NOMO-1 treated with DMSO at 0.1 percent for 48 hours (cell line): ENCODE results near the gene LCAT.
A peak's percentile ranks its signal among the peaks of the same experiment; 100 is the strongest.

Source experiments
- DNase-seq: peaks from one replicate; lab custom pipeline; 2025; ENCODE audit not compliant: unreplicated experiment; lab: John Stamatoyannopoulos, UW

The LCAT gene

GRCh38 chr16:67969254-67970039 lies 25.5 kb upstream of the LCAT start:
- peak; percentile 23 for DNase-seq

- DNase-seq = peak; percentile 75
Observed at GRCh38 chr16:67968400-67969253, 24.7 kb upstream of the LCAT start, which contains the start of gene SLC12A4. Gene SLC12A4 (minus strand): TSS chr16:67968637. CDS start chr16:67968553, 84 bp downstream.

DNA sequence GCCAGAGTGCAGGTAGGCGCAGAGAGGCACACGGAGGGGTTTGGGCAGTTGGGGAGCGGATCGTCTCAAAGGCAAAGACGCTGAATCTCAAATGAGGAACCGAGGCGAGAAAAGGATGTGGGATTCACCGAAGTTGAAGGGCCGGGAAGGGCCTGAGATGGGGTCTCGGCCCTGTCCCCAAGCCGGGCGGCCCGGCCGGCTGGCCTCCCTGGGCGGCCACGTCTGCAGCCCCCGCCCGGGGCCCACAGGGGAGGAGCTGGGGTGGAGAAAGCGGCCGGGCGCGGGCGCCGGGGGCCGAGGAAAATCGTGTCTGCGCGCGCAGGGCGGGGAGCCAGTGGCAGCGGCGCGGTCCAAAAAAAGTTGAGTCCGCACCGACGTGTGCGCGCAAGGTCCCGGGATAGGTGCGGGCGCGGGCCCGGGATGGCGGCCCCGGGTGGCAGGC lies 24.1 kb upstream of the LCAT start:
- peak; percentile 38 for DNase-seq

- DNase-seq = no peak
Observed at GRCh38 chr16:67967183-67967957, 23.4 kb upstream of the LCAT start.

GRCh38 chr16:67966549-67967182 lies 22.7 kb upstream of the LCAT start:
- peak; percentile 49 for DNase-seq

DNA sequence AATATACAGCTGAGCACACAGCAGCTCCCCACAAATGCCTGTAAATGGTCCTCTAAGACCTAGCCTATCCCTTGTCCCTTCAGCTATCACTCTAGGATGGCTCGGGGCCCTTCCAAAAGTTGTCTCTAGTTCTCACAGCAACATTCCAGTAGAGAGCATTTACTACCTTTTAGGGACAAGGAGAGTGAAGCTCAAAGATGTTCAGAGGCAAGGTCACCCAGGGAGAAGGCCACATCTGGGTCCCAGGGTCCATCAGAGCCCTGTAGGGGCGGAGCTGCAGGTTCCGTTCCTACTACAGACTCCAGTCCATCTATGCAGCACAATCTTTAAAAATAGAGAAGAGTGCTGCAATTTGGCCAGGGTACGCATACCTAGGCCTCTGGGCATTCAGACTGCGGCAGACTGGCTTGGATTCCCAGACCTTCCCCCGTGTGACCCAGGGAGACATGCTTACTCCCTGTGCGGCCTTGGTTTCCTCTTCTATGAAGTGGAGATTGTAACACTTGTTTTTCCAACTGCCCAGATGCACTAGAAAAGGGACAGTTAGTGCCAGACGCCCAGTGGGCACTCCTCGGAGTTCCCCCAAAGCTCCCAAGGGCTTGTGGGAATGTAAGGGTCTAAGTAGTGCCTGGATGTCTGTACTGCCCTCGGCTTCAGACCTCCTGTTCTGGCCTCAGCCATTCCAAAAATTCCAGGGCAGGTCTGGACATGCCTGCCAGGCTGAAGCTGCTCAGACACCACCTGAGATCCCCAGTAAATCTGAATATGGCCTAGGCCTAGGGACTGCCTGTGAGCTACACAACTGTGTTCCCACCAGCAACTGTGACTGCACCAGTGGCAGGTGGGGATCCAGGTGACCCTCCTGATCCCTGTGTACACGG lies 22.0 kb upstream of the LCAT start:
- no peak for DNase-seq

GRCh38 chr16:67964477-67965131 lies 20.7 kb upstream of the LCAT start:
- DNase-seq = no peak

DNA sequence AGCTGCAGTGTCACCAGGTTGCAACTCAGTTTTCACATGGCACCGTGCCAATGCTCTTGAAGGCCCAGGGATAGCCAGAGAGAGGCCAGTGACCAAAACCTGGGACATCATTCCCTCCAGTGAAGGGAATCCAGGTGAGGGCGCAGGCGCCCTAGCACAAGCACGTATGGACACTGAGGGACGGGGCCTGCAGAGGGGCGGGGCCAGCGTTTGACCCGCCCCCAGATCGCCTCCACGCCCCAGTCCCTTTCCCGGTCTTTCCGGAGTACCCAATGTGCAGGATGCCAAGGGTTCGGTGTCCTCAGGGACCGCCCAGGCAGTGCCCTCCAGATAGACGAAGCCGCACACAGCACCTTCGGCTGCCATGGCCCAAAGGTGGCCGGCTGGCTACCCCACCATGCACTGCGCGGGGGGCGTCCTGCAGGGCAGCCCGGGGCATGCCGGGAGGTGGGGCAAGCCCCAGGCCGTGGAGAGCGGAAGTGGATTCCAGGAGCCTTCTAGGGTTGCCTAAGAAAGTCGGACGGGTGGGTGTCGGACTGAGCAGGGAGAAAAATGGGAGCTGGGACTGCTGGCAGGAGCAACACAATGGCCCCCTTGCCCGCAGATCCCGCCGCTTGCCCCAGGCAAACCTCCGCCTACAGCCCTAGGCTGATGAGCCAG lies 19.9 kb upstream of the LCAT start:
- no peak for DNase-seq

DNA sequence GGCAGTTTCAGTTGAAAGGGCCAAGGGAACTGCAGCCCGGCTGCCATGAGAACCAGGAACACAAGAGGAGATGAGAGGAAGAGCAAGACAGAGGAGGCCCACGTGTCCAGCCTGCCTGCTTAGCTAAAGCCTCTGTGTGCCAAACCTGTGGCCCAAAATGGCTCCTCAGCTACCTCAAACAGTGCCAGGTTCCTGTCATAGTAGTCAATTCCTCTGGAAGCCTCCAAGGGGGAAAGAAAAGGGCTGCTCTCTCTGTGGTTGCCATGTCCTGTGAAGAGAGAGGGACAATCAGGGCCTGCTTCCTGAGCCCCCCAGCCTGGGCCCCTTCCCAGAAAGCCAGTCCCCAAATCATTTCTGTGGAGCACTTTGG lies 19.4 kb upstream of the LCAT start:
- no peak for DNase-seq

DNA sequence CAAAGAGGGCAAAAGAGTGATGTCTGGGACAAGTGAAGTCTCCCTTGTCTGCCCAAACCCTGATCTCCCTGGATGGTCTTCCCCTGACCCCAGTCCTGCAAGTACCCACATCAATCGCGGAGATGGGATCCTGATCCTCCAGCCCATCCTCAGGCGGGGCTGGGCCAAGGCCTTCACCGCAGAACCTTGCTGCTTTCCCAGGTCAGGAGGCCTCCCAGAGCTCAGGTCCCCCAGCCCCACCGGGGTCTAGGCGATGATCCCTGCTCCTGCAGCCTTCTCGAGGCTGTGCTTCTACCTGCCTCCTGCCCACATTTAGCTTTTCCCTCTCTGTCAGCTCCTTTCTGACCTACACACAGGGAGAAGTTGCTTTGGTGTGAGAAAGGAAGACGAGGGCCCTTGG lies 18.2 kb upstream of the LCAT start:
- DNase-seq = no peak

- no peak for DNase-seq
Observed at GRCh38 chr16:67961551-67961957, 17.6 kb upstream of the LCAT start.

- no peak for DNase-seq
Observed at GRCh38 chr16:67959536-67960329, 15.8 kb upstream of the LCAT start.

GRCh38 chr16:67957622-67958021 lies 13.7 kb upstream of the LCAT start:
- DNase-seq = no peak

DNA sequence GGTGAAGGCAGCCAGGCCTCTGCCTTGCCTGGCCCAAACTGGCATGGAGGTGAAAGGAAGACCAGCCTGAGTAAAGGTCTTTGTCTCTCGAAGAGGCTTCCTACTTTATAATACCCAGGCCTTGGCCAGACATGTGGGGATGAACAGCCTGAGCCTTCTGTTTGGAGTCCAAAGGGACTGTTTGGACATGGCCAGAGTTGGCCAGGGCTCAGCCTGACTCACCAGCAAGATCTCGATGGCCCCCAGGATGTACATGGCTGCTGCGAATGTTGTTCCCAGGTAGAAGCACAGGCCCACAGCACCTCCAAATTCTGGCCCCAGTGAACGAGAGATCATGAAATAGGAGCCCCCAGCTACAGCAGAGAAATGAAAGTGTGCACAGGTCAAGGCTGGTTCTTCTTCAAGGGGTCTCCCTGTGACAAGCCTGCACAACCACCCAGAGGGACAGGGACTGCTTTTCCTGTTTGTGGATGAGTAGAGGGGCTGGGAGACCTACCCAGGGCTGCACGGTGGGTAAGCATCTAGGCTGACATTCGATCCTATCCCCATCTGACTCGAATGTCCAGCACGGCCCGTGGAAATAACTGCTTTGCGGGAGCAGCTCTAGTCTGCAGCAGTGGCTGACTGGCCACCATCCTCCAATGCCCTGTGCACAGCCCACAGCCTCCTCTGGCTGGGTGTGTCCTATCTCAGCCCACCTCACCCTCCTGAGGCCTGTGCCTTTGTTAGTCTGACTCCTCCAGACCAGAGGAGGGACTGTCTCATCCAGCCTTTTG lies 10.7 kb upstream of the LCAT start:
- no peak for DNase-seq

DNA sequence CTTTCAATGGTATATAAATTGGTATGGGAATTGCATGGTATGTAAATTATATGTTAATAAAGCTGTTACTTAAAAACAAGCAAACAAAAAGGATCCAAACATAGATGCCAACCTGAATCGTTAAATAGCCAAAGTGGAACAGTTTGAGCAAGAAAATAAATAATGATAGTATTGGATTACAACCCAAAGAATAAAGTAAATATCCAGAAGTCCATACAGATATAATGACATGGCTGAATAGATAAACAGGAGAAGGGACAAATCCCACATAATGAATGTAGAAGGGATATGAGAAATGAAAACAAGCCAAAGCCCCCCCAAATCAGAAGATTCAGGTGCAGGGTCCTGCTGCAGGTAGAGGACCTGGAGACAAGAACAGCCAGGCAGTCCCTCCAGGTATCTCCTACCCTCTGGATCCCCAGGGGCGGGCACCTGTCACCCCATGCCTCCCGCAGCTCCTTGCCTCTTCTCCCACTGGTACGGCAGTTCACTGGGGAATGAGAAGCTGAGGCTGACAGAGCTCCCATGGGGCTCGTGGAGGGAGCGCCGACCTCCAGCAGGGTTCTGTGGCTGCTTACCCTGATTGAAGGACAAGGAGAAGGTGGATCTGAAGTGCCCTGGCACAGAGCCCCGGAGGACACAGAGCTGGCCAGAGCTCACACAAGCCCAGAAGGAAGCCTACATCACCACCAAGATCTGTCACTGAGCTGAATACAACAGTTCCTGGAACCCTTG lies 9.9 kb upstream of the LCAT start:
- DNase-seq = no peak

- DNase-seq = no peak
Observed at GRCh38 chr16:67951485-67951884, 7.6 kb upstream of the LCAT start.
